Measurements from ENCODE around the gene RFX3. TPM values are rescaled to one million over a fixed set of nuclear protein-coding genes. Genes with fewer than 3 reads are reported as not detected.

The RFX3 gene
- total RNA-seq, 1 donor from 2014 or later = 1.6 TPM

DNA sequence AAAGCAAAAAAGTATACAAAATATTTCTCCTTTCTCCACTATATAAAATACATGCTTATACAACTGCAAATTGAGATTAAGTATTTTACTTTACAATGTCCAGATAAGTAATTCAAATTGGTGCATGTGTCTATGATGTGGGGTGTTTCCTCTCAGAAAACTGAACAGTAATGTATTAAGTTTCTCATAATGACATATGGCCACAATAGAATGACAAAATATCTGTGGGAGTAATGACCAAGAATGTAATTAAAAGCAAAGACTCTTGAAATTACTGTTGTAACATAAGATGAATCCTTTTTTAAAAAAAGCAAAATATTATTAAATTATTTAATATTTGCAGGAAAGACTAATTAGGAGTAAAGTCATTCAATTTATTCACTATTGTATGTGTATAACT, 155.1 kb downstream of the RFX3 start:
- no peak for DNase-seq (ENCODE audit: low read depth)
- TF ChIP-seq, protein P1, sequence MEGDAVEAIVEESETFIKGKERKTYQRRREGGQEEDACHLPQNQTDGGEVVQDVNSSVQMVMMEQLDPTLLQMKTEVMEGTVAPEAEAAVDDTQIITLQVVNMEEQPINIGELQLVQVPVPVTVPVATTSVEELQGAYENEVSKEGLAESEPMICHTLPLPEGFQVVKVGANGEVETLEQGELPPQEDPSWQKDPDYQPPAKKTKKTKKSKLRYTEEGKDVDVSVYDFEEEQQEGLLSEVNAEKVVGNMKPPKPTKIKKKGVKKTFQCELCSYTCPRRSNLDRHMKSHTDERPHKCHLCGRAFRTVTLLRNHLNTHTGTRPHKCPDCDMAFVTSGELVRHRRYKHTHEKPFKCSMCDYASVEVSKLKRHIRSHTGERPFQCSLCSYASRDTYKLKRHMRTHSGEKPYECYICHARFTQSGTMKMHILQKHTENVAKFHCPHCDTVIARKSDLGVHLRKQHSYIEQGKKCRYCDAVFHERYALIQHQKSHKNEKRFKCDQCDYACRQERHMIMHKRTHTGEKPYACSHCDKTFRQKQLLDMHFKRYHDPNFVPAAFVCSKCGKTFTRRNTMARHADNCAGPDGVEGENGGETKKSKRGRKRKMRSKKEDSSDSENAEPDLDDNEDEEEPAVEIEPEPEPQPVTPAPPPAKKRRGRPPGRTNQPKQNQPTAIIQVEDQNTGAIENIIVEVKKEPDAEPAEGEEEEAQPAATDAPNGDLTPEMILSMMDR (conservative IDR thresholded peaks at IDR 0.05; ENCODE audit: low read depth, low read length) = no peak
- no peak overlapping the region for H3K4me3 ChIP-seq (ENCODE audit: low read depth, low read length)

DNA sequence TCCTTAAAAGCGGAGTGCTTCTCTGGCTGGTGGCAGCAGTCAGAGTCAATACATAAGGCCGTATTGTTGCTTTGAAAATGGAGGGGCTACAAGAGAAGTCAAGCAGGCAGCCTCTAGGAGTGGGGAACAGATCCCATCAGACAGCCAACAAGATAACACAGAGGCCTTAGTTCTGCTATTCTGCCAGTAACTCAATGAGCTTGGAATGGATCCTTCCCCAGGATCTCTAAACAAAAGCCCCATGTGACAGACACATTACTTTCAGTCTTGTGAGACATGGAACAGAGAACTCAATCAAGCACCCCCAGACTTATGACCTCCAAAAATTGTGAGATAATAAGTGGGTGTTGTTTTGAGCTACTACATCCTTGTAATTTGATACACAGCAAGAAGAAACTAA, 158.6 kb downstream of the RFX3 start:
- DNase-seq (ENCODE audit: low read depth) = no peak
- TF ChIP-seq, protein P1 (conservative IDR thresholded peaks at IDR 0.05; ENCODE audit: low read depth, low read length) = no peak
- H3K4me3 ChIP-seq (ENCODE audit: low read depth, low read length) = no peak overlapping the region

DNA sequence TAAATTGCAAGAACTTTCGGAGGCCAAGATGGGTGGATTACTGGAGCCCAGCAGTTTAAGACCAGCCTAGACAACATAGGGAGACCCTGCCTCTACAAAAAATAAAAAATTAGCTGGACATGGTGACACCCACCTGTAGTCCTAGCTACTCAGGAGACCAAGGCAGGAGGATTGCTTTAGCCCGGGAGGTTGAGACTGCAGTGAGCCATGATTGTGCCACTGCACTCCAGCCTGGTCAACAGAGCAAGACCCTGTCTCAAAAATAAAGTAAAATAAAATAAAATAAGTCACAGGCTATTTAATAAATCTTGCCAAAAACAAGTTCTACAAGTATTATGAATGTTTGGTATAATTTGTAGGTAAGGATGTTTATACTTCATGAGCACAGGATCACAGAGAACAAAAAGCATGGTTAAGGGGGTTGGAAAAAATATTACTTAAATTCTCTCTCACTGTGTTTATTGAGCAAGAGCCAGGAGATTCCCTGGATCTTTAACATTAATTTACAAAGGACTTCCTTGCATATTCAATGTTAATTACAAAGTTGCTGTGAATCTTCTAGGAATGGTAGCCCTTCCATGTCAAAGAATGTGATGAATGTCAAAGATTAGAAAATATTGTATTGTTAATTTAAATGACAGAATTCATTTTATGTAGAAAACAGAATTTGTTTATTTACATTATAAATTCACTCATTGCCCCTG, 164.0 kb downstream of the RFX3 start:
- TF ChIP-seq, protein P1 (conservative IDR thresholded peaks at IDR 0.05; ENCODE audit: low read depth, low read length) = no peak
- no peak for DNase-seq (ENCODE audit: low read depth)
- H3K4me3 ChIP-seq (ENCODE audit: low read depth, low read length) = no peak overlapping the region

DNA sequence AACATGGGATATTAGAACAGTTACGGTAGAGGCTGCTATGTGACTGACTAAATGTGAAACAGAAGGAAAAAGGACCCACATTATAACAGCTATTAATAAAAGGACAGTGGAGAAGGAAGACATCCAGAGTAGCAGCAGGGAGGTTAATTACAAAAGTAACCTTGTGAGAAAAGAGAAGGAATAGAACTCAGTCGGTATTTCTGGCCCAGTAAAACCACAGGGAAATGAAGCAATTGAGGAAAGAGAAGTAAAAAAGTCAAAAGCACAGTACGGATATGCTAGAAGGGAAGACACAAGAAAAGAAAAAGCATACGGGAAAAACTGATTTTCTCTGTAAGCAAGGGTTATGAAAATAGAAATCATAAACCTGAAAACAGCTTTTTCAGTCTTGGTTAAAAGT, 164.7 kb downstream of the RFX3 start:
- DNase-seq (ENCODE audit: low read depth) = no peak
- TF ChIP-seq, protein P1 (conservative IDR thresholded peaks at IDR 0.05; ENCODE audit: low read depth, low read length) = no peak
- no peak overlapping the region for H3K4me3 ChIP-seq (ENCODE audit: low read depth, low read length)

DNA sequence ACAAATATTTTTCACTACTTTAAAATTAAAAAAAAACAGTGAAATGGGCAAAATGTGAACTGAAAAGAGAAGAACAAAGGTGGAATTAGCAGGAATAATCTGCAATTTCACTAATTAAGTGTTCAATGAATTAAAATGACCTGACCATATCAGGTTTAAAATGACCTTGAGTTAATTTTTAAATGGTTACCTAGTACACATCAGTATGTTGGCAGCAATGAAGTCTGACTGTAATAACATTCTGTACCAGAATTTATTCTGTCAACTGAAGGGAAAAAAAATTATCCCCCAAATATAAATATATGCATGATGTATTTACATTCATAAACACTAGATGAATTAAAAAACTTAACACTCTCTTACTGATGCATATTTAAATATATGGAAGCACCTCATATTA, 165.6 kb downstream of the RFX3 start:
- H3K4me3 ChIP-seq (ENCODE audit: low read depth, low read length) = no peak overlapping the region
- TF ChIP-seq, protein P1 (conservative IDR thresholded peaks at IDR 0.05; ENCODE audit: low read depth, low read length) = no peak
- no peak for DNase-seq (ENCODE audit: low read depth)

DNA sequence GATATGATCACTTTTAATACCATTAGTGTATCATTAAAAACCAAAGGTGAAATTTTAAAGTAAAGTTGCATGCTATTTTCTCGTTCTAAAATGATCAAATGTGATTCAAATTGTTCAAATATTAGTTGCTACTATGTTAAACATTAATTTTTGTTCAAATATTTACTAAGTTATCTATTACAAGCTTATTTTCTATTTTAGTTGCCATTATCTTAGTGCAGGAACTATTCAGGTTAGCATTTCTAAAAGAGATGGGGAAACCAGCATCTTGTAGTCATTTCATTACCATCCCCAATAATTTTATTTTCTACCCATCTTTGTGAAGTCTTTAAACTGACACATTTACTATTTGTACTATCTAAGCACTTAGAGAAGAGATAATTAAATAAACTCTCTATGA, 166.0 kb downstream of the RFX3 start:
- DNase-seq (ENCODE audit: low read depth) = no peak

More for the DNA sequence above, 166.0 kb downstream of the RFX3 start:
- TF ChIP-seq, protein P1 (conservative IDR thresholded peaks at IDR 0.05; ENCODE audit: low read depth, low read length) = no peak
- no peak overlapping the region for H3K4me3 ChIP-seq (ENCODE audit: low read depth, low read length)
